Esophagus muscularis mucosa (tissue), 4 donors: ENCODE measurements around the gene FAM107B.

Experiments used
- CTCF ChIP-seq, 3 experiments: fragments of 200-600 bp in 2 of 3; fragments of 450-650 bp in 1 of 3; sonication (generic) in 2 of 3; IDR thresholded peaks; one replicate each; pipeline ENCODE4 v1.5.1; 2017 to 2019; ENCODE audit warnings: antibody characterized with exemption in 3 of 3, mild to moderate bottlenecking in 2 of 3, moderate library complexity in 1 of 3
- EP300 ChIP-seq: sonication (generic); formaldehyde crosslinking; IDR thresholded peaks from one replicate; pipeline ENCODE4 v1.6.1; 2017; ENCODE audit warnings: antibody characterized with exemption
- POLR2A ChIP-seq: fragments of 450-650 bp; IDR thresholded peaks from one replicate; pipeline ENCODE4 v1.6.1; 2017; ENCODE audit warnings: antibody characterized with exemption, moderate library complexity, mild to moderate bottlenecking, low read depth
- POLR2AphosphoS5 ChIP-seq, 2 donors: sonication (generic); formaldehyde crosslinking; IDR thresholded peaks; one replicate each; pipeline ENCODE4 v1.6.1; 2017; ENCODE audit warnings: antibody characterized with exemption in 2 of 2

GRCh38 chr10:14598809-14599764 is 175.6 kb downstream of the FAM107B start:
- no peak for TF ChIP-seq CTCF (IDR thresholded peaks at IDR 0.05)
- no peak for TF ChIP-seq POLR2A
- no peak for TF ChIP-seq POLR2AphosphoS5 (IDR thresholded peaks at IDR 0.05)
- TF ChIP-seq EP300: no peak
